Measurements from ENCODE around the gene FOXO3.

The FOXO3 gene

DNA sequence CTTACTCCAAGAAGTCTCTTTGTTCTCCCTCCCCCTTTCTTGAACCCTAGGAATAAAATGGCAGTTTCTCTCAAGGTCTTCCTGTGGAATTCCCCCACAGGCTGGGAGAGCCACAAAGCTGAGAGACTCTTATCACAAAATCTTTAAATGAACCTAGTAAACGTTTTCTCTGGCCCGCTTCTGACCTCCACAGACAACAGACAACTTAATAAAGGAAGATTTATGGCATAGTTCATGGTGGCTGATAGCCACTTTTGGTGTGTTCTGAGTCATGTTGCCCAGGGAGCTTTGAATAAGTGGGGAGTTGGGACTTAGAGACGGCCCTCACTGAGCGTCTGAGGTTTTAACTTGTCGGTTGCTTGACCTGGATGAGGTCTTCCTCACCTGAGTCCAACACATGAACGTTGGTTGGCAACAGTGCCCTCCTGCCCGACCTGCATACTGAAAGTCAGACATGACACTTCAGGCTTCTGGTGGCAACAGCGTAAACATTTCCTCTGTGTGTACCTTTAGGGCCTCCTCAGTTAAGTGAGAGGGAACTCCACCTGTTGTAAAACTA, 124.1 kb downstream of the FOXO3 start:
- DNase-seq = no peak
- TF ChIP-seq GATA1 (IDR thresholded peaks at IDR 0.05; ENCODE audit: low read depth, low read length) = no peak
- TF ChIP-seq POLR2A (IDR thresholded peaks at IDR 0.05; ENCODE audit: low read length) = no peak

- DNase-seq = no peak
- TF ChIP-seq POLR2A (IDR thresholded peaks at IDR 0.05; ENCODE audit: low read length) (no peak), GATA1 (IDR thresholded peaks at IDR 0.05; ENCODE audit: low read depth, low read length) (no peak)
Measured at GRCh38 chr6:108685970-108686369, 125.3 kb downstream of the FOXO3 start.

- DNase-seq = no peak
- TF ChIP-seq GATA1 (IDR thresholded peaks at IDR 0.05; ENCODE audit: low read depth, low read length) (no peak), POLR2A (IDR thresholded peaks at IDR 0.05; ENCODE audit: low read length) (no peak)
Measured at GRCh38 chr6:108686896-108687295, 126.2 kb downstream of the FOXO3 start.

DNA sequence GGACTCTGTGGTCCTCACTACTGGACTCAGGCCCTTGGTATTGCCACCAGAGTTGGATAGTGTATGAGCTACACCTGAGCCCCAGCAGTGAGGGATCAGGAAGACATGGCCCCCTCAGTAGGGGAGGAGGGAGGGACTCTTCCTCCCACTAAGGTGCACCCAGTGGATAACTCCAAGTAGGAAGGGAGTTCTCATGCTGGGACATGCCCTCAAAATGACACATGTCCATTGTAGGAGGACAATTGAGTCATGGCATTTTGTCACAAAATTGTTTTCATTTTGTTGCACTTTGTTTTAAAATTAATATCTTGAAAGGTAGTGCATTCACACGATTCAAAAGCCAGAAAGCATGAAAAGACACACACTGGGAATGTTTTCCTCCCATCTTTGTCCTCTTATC, 127.2 kb downstream of the FOXO3 start:
- DNase-seq = no peak
- TF ChIP-seq GATA1 (IDR thresholded peaks at IDR 0.05; ENCODE audit: low read depth, low read length) (no peak), POLR2A (IDR thresholded peaks at IDR 0.05; ENCODE audit: low read length) (no peak)

DNA sequence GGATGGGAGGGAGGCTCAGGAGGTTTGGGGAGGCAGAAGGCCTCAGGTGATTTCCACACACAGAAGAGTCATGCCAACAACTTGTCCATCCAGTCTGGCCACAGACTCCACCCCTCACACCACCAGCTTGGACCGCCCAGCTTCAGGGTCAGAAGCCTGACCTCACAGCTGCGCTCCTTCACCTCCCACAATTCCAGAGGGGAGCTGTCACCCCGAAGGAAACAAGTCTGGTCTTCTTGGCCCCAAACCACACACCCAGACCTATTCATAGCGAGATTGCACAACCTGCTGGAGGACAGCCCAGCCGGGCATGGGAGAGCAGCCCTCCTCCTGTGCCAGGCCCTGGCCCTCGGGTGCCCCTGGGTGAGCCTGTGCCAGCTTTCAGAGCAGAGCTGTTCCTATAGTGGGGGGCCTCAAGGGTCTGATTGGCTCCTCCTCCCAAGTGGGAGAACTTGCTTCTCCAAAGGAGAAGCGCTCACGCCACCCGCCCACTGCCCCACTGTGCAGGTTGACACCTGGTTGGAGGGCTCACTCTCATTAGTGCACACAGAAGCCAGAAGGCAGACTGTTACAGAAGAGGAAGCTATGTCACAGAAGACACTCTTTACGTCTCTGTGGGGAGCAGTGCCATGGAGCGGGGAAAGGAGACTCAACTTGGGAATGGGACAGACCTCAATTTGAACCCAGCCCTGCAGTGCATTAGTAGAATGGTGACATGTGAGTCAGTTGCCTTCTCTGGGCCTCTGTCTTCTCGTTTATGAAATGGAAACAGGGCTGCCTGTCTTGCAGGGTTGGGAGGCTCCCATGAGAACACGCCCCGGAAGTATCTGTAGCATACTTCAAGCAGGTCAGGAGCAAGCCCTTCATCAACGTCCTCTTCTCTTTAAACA, 128.8 kb downstream of the FOXO3 start:
- DNase-seq = no peak
- no peak for TF ChIP-seq GATA1 (IDR thresholded peaks at IDR 0.05; ENCODE audit: low read depth, low read length)
- no peak for TF ChIP-seq POLR2A (IDR thresholded peaks at IDR 0.05; ENCODE audit: low read length)

DNA sequence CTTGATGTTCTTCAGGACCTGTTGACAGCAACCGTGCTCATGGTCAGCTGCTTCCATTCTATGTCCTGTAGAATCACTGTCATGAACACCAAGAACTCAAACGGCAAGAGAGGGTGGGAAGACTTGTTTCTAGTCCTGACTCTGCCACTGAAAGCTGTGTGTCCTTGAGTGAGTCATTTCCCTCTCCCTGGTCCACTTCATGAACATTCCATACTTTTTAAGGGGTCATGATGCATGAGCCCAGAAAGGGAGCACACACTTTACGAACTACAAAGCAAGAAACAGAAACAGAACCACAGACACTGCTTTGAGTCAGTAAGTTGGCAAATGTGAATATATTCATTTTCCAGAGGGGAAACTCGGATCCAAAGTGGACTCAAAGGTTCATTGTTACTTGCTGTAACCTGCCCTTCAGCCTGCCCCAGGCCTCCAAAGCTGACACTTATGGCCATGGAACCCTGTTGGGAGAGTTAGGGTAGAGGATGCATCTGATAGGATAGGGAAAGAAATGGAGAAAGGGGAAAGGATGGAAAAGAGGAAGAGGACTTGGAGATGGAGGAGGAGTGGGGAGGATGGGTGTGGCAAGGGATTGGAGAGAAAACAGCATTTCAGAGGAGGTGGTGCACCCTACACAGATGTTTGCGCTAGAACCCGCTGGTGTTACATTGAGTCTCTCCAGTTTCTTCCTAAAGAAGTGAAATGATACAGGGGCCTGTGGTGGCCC, 129.8 kb downstream of the FOXO3 start:
- DNase-seq = no peak
- TF ChIP-seq POLR2A (IDR thresholded peaks at IDR 0.05; ENCODE audit: low read length) (no peak), GATA1 (IDR thresholded peaks at IDR 0.05; ENCODE audit: low read depth, low read length) (no peak)

- no peak for DNase-seq
- TF ChIP-seq POLR2A (IDR thresholded peaks at IDR 0.05; ENCODE audit: low read length) (no peak), GATA1 (IDR thresholded peaks at IDR 0.05; ENCODE audit: low read depth, low read length) (no peak)
Measured at GRCh38 chr6:108693430-108694154, 132.9 kb downstream of the FOXO3 start.

GRCh38 chr6:108694816-108695215, 134.1 kb downstream of the FOXO3 start:
- DNase-seq = no peak
- TF ChIP-seq POLR2A (IDR thresholded peaks at IDR 0.05; ENCODE audit: low read length) (no peak), GATA1 (IDR thresholded peaks at IDR 0.05; ENCODE audit: low read depth, low read length) (no peak)

DNA sequence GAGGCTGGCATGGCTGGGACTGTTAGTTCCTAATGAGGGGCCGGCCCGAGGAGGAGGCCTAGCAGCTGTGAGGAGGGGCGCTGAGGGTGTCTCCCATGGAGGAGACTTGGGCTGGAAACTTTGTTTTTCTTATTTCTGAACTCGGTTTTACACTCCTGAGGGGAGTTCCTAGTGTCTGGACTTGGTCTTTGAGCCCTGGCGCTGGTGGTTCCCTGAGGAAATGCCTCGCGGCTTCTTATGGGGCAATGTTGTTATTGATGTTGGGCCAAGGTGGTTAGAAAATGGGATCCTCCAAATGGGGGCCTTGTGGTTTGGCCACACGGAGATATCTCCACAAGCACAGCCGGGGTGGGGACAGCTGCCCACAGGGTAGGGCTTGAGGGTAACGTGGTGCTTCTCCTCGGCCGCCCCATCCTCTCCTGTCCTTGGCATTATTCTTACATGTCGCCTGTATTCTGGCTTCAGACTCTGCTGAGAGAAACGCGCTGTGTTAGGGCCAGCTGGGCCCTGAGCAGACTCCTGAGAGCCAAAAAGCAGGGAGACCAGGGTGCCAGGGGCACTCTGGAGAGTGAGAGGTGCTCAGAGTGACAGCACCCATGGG, 136.9 kb downstream of the FOXO3 start:
- no peak for TF ChIP-seq GATA1 (IDR thresholded peaks at IDR 0.05; ENCODE audit: low read depth, low read length)
- TF ChIP-seq POLR2A (IDR thresholded peaks at IDR 0.05; ENCODE audit: low read length) = no peak

DNA sequence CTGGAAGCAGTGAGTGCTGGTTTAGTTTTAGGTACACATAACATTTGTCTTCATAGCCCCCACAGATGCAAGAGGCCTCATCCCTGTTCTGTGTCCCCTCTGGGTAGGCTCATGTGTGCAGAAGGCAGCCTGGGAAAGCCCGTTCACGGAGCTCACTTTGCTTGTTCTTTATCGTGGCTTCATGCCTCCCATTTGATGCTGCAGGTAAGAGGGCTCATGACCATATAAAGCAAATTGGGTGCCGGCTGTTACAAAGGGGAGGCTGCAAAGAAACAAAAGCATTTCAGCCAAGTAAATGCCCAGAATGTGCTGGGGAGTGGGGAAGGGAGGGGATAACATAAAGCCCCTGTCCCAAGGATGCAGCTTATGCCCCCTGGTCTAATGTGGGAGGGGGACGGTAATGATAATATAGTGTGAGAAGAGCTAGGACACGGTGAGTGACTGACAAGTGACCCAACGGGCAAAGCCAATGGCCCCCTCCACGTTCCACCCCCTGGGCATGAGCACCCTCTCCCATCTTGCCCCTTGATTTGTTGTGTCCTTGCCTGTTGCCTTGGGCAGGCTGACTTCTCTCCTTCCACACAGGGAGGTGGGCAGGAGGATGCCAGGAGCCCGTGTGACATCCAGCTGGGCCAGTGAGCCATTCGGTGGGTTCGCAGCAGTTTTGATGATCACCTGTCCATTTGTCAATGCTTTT, 138.0 kb downstream of the FOXO3 start:
- TF ChIP-seq GATA1 (IDR thresholded peaks at IDR 0.05; ENCODE audit: low read depth, low read length) = no peak
- TF ChIP-seq POLR2A (IDR thresholded peaks at IDR 0.05; ENCODE audit: low read length) = no peak
- no peak for DNase-seq

More for the DNA sequence above, 136.9 kb downstream of the FOXO3 start:
- DNase-seq = no peak

GRCh38 chr6:108699290-108700041, 138.7 kb downstream of the FOXO3 start:
- TF ChIP-seq POLR2A (IDR thresholded peaks at IDR 0.05; ENCODE audit: low read length) (no peak), GATA1 (IDR thresholded peaks at IDR 0.05; ENCODE audit: low read depth, low read length) (no peak)
- DNase-seq = no peak

Measured in erythroblast (primary cell).